Measurements from ENCODE around the gene ARHGAP24.

DNA sequence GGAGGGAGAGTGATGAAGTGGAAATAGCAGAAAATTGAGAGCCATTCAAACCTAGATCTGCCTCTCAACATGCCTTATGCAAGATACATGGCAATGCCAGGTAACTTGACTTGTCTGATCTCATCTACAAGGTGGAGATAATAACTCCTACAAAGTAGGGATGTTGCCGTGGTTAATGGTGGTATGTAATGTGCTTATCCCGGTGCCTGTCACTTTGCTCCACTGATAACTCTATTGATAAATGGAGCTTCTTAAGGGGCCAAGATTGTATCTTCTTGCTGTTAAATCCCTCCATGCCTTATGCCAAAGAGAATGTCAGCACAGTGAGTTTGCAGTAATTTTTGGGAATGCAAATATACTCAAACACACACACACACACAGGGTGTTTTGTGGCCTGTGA lies 529.1 kb downstream of the ARHGAP24 start:
- TF ChIP-seq, protein P1, sequence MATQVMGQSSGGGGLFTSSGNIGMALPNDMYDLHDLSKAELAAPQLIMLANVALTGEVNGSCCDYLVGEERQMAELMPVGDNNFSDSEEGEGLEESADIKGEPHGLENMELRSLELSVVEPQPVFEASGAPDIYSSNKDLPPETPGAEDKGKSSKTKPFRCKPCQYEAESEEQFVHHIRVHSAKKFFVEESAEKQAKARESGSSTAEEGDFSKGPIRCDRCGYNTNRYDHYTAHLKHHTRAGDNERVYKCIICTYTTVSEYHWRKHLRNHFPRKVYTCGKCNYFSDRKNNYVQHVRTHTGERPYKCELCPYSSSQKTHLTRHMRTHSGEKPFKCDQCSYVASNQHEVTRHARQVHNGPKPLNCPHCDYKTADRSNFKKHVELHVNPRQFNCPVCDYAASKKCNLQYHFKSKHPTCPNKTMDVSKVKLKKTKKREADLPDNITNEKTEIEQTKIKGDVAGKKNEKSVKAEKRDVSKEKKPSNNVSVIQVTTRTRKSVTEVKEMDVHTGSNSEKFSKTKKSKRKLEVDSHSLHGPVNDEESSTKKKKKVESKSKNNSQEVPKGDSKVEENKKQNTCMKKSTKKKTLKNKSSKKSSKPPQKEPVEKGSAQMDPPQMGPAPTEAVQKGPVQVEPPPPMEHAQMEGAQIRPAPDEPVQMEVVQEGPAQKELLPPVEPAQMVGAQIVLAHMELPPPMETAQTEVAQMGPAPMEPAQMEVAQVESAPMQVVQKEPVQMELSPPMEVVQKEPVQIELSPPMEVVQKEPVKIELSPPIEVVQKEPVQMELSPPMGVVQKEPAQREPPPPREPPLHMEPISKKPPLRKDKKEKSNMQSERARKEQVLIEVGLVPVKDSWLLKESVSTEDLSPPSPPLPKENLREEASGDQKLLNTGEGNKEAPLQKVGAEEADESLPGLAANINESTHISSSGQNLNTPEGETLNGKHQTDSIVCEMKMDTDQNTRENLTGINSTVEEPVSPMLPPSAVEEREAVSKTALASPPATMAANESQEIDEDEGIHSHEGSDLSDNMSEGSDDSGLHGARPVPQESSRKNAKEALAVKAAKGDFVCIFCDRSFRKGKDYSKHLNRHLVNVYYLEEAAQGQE (IDR thresholded peaks at IDR 0.05; ENCODE audit: low read depth): no peak
- no peak for TF ChIP-seq TAF1 (IDR thresholded peaks at IDR 0.05; ENCODE audit: low read depth)
- no peak for TF ChIP-seq EGR1 (IDR thresholded peaks at IDR 0.05)
- no peak for TF ChIP-seq RAD21 (IDR thresholded peaks at IDR 0.05; ENCODE audit: low read depth)
- TF ChIP-seq, protein P2, sequence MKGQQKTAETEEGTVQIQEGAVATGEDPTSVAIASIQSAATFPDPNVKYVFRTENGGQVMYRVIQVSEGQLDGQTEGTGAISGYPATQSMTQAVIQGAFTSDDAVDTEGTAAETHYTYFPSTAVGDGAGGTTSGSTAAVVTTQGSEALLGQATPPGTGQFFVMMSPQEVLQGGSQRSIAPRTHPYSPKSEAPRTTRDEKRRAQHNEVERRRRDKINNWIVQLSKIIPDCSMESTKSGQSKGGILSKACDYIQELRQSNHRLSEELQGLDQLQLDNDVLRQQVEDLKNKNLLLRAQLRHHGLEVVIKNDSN (IDR thresholded peaks at IDR 0.05): no peak
- TF ChIP-seq YY1 (IDR thresholded peaks at IDR 0.05; ENCODE audit: low read depth): no peak
- TF ChIP-seq EP300 (IDR thresholded peaks at IDR 0.05; ENCODE audit: borderline replicate concordance): no peak
- no peak for TF ChIP-seq CREB1 (IDR thresholded peaks at IDR 0.05; ENCODE audit: low read depth)
- TF ChIP-seq TEAD4 (IDR thresholded peaks at IDR 0.05): no peak
- TF ChIP-seq, protein P3, sequence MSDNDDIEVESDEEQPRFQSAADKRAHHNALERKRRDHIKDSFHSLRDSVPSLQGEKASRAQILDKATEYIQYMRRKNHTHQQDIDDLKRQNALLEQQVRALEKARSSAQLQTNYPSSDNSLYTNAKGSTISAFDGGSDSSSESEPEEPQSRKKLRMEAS (IDR thresholded peaks at IDR 0.05): no peak
- no peak for TF ChIP-seq NFIC (IDR thresholded peaks at IDR 0.05)
